HEK293T (cell line): ENCODE results near the gene PKLR.

Experiments used
- FOXA1 ChIP-seq: fragments of 450-650 bp; IDR thresholded peaks from 2 replicates; pipeline ENCODE4 v1.6.1; 2016; ENCODE audit warnings: mild to moderate bottlenecking
- FOXK2 ChIP-seq: fragments of 450-650 bp; IDR thresholded peaks from 2 replicates; pipeline ENCODE4 v1.6.1; 2016; ENCODE audit warnings: mild to moderate bottlenecking
- FOXM1 ChIP-seq: fragments of 450-650 bp; IDR thresholded peaks from 2 replicates; pipeline ENCODE4 v1.6.1; 2017; ENCODE audit warnings: mild to moderate bottlenecking, borderline replicate concordance
- L3MBTL2 ChIP-seq: fragments of 450-650 bp; conservative IDR thresholded peaks from 2 replicates; pipeline ENCODE4 v1.6.1; 2016; ENCODE audit warnings: mild to moderate bottlenecking
- SP1 ChIP-seq: fragments of 450-650 bp; IDR thresholded peaks from 2 replicates; pipeline ENCODE4 v1.6.1; 2017
- SUZ12 ChIP-seq: fragments of 450-650 bp; IDR thresholded peaks from 2 replicates; pipeline ENCODE4 v1.6.1; 2016; ENCODE audit warnings: mild to moderate bottlenecking

- no peak for TF ChIP-seq FOXK2
- TF ChIP-seq FOXA1, result no peak
- no peak for TF ChIP-seq SUZ12
- no peak for TF ChIP-seq SP1
- TF ChIP-seq L3MBTL2, result no peak
- TF ChIP-seq FOXM1, result no peak
Observed at GRCh38 chr1:155287987-155288543, 13.2 kb downstream of the PKLR start.
